ENCODE data around the gene CDH4. TPM values are rescaled to one million over a fixed set of nuclear protein-coding genes. Genes with fewer than 3 reads are reported as not detected.

CDH4 gene
- total RNA-seq, 1 donor from 2014 or later = not detected

DNA sequence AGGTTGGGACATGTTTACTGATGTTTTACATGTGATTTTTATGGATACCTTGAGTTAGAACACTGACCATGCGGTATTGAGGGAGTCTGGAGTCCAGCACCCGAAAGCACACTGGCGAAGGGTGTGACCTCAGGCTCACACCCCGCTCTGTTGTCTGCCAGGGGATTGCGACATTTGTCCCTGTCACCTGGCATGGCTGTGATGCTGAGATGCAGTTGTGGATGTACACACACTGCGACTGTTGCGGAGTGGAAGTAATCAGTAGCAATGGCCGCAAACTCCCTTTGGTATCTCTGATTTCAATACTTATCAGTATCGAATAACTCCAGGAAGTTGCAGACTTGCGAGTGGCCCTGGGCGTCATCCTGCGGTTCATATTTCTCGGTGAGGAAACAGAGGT is 43.2 kb downstream of the CDH4 start:
- Histone ChIP-seq H3K9me3 (no peaks in the 10 kb centered on the region), H3K27ac (no peak overlapping the region), H3K36me3 (no peaks in the 10 kb centered on the region), H3K27me3 (no peaks in the 10 kb centered on the region), H3K4me3 (no peak overlapping the region), H3K4me1 (no peaks in the 10 kb centered on the region)
- no peak for DNase-seq (ENCODE audit: low spot score in 2 of 2)
- TF ChIP-seq, protein P1, sequence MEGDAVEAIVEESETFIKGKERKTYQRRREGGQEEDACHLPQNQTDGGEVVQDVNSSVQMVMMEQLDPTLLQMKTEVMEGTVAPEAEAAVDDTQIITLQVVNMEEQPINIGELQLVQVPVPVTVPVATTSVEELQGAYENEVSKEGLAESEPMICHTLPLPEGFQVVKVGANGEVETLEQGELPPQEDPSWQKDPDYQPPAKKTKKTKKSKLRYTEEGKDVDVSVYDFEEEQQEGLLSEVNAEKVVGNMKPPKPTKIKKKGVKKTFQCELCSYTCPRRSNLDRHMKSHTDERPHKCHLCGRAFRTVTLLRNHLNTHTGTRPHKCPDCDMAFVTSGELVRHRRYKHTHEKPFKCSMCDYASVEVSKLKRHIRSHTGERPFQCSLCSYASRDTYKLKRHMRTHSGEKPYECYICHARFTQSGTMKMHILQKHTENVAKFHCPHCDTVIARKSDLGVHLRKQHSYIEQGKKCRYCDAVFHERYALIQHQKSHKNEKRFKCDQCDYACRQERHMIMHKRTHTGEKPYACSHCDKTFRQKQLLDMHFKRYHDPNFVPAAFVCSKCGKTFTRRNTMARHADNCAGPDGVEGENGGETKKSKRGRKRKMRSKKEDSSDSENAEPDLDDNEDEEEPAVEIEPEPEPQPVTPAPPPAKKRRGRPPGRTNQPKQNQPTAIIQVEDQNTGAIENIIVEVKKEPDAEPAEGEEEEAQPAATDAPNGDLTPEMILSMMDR (IDR thresholded peaks at IDR 0.05) = no peak
- intact Hi-C loops (cut with DNase I) = no loop called here

DNA sequence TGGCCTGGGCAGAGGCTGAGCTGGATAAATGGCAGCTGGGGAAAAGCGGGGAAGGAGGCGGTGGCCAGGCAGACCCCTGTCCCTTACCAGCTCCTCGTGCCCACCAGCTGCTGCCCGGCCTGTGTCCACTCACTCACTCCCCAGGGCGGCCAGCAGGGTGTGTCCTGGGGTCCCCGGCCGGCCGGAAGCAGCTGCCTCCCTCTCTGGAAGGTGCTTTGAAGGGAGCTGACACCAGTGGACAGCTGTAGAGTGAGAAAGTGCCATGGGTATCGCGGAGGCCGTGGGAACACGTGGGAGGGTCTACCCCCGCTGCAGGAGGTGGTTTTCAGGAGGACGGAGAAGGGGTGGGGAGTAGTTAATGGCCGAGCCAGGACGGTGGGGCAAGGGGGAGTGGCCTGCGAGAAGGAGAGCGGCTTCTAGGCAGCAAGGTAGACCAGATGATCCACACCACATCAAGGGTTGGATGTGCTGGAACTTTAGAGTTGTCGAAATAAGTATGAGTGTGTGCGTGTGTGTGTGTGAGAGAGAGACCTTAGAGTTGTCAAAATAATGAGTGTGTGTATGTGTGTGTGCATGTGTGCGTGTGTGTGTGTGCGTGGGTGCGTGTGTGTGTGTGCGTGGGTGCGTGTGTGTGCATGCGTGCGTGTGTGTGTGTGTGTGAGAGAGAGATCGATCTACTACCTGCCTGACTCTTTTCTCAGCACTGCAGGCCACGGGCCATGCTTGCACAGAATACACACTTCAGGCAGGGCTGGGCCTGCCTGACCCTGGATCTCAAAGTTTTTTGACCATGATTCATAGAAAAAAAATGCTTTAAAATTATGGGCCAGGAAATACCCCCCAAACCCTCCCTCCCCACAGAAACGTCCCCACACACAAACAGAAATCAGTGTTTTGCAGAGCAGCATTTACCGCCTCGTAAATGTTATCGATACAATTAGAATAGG is 43.9 kb downstream of the CDH4 start:
- no peaks in the 10 kb centered on the region for H3K9me3 ChIP-seq
- TF ChIP-seq, protein P1 (IDR thresholded peaks at IDR 0.05) = no peak
- DNase-seq (ENCODE audit: low spot score in 2 of 2) = no peak
- intact Hi-C loops (cut with DNase I) = no loop called here
- H3K4me1 ChIP-seq = no peaks in the 10 kb centered on the region
- H3K27me3 ChIP-seq = no peaks in the 10 kb centered on the region
- no peak overlapping the region for H3K4me3 ChIP-seq
- H3K27ac ChIP-seq = no peak overlapping the region
- no peaks in the 10 kb centered on the region for H3K36me3 ChIP-seq

DNA sequence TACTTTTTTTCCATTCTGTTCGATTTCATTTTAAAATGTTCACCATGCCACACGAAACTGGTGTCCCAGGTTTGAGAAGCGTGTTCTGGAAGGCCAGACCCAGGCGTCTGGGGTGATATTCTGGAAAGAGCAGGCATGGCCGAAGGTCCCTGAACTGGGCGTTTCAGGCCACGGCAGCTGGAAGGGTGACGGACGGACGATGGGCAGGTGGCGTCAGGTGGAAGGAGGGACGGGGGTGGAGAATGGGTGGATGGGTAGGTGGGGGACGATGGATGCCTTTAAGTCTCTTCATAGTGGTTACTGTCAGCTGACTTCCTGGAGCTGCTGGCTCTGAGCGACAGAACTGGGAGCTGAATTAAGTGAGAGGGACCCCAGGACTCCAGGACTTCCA is 44.6 kb downstream of the CDH4 start:
- DNase-seq (ENCODE audit: low spot score in 2 of 2) = no peak
- Histone ChIP-seq H3K4me1 (no peaks in the 10 kb centered on the region), H3K4me3 (no peak overlapping the region), H3K27me3 (no peaks in the 10 kb centered on the region), H3K27ac (no peak overlapping the region), H3K9me3 (no peaks in the 10 kb centered on the region), H3K36me3 (no peaks in the 10 kb centered on the region)
- intact Hi-C loops (cut with DNase I) = no loop called here
- TF ChIP-seq, protein P1 (IDR thresholded peaks at IDR 0.05) = no peak

DNA sequence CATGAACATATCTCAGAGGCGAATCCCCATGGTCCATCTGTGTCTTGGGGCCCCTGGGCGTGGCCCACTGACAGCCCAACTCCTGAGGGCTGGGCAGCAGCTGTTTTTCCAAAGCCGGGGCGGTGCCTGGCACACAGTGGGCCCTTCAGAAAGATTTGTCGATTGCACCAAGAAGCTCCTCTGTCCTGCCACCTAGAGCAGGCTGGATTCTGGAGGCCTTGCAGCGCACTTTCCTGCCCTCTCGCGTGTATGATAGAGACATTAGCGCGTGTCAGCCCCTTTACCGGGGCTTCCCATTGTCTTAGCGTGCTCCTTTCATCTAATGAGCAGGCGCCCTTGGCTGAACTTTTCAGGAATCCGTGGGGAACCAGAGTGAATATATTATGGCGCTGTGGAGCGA is 45.4 kb downstream of the CDH4 start:
- TF ChIP-seq, protein P1 (IDR thresholded peaks at IDR 0.05) = no peak

DNA sequence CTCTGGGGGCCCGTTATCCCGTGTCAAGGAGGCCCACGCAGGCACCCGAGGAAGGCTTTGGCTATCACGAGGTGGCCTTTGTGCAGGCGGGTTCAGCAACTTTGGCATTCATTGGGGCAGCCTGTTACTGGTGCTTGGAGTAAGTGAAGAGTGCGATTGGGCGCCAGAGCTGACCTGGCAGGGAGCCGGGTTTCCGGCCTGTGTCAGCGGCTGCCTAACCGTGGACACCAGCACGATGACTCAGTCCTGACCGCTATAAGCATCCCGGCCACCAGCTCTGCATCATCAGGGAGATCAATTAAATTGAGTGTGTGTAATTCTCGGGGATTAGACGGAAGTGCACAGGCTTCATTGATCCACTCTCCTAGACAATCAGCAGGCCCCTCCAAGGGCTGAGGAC is 45.9 kb downstream of the CDH4 start:
- DNase-seq (ENCODE audit: low spot score in 2 of 2) = no peak
- intact Hi-C loops (cut with DNase I) = no loop called here
- TF ChIP-seq, protein P1 (IDR thresholded peaks at IDR 0.05) = no peak
- no peaks in the 10 kb centered on the region for H3K4me1 ChIP-seq
- no peak overlapping the region for H3K4me3 ChIP-seq
- no peak overlapping the region for H3K27ac ChIP-seq
- H3K36me3 ChIP-seq = no peaks in the 10 kb centered on the region
- H3K27me3 ChIP-seq = no peaks in the 10 kb centered on the region
- no peaks in the 10 kb centered on the region for H3K9me3 ChIP-seq

More for the DNA sequence above, 45.4 kb downstream of the CDH4 start:
- Histone ChIP-seq H3K27ac (no peak overlapping the region), H3K36me3 (no peaks in the 10 kb centered on the region), H3K4me3 (no peak overlapping the region), H3K4me1 (no peaks in the 10 kb centered on the region), H3K27me3 (no peaks in the 10 kb centered on the region), H3K9me3 (no peaks in the 10 kb centered on the region)
- intact Hi-C loops (cut with DNase I) = no loop called here
- no peak for DNase-seq (ENCODE audit: low spot score in 2 of 2)
